ENCODE results near the gene MYL6. TPM values are rescaled to one million over a fixed set of nuclear protein-coding genes. Genes with fewer than 3 reads are reported as not detected.

MYL6 gene
- total and polyA plus RNA-seq, 8 donors = 1,132 to 4,672 (median 3,368) TPM

- peaks cover 18 to 42% (median 29%) of the 10 kb centered on the region in 4 donors for H3K4me1 ChIP-seq
- peaks cover 92 to 100% (median 100%) of the 10 kb centered on the region in 4 donors for H3K36me3 ChIP-seq
- DNase-seq = no peak
- WGBS, 5 donors = 56 to 74% (median 69%) methylated on average over 3 to 4 of the region's 4 CpGs
- peak overlapping the region in 1 of 5 donors; percentile 46 for H3K27ac ChIP-seq
- no peaks in the 10 kb centered on the region for H3K9me3 ChIP-seq
- intact Hi-C loops (cut with DNase I; ENCODE audit: low total_unique reads) = no loop called here
- H3K4me3 ChIP-seq = no peak overlapping the region
- TF ChIP-seq POLR2AphosphoS5 (IDR thresholded peaks at IDR 0.05) (no peak), CTCF (IDR thresholded peaks at IDR 0.05) (no peak), EP300 (IDR thresholded peaks at IDR 0.05) (no peak), POLR2A (IDR thresholded peaks at IDR 0.05) (no peak)
- H3K27me3 ChIP-seq = no peaks in the 10 kb centered on the region
These were observed 7.2 kb downstream of the MYL6 start for GRCh38 chr12:56165369-56165768.

GRCh38 chr12:56169229-56169759 lies 11.1 kb downstream of the MYL6 start:
- no peak overlapping the region for H3K4me3 ChIP-seq
- H3K4me1 ChIP-seq = peaks cover 0 to 4% (median 1%) of the 10 kb centered on the region in 4 donors
- peaks cover 90 to 100% (median 100%) of the 10 kb centered on the region in 4 donors for H3K36me3 ChIP-seq
- WGBS, 5 donors = 86 to 94% (median 88%) methylated on average over 11 of the region's 11 CpGs
- H3K9me3 ChIP-seq = no peaks in the 10 kb centered on the region
- intact Hi-C loops (cut with DNase I; ENCODE audit: low total_unique reads) = no loop called here
- DNase-seq = no peak
- TF ChIP-seq POLR2AphosphoS5 (IDR thresholded peaks at IDR 0.05) (no peak), POLR2A (IDR thresholded peaks at IDR 0.05) (no peak), EP300 (IDR thresholded peaks at IDR 0.05) (no peak), CTCF (IDR thresholded peaks at IDR 0.05) (no peak)
- H3K27me3 ChIP-seq = no peaks in the 10 kb centered on the region
- H3K27ac ChIP-seq = no peak overlapping the region

- no peak for DNase-seq
- Histone ChIP-seq H3K9me3 (no peaks in the 10 kb centered on the region), H3K27me3 (no peaks in the 10 kb centered on the region), H3K36me3 (peaks cover 82 to 100% (median 100%) of the 10 kb centered on the region in 4 donors), H3K4me1 (no peaks in the 10 kb centered on the region), H3K4me3 (no peak overlapping the region), H3K27ac (no peak overlapping the region)
- intact Hi-C loops (cut with DNase I; ENCODE audit: low total_unique reads) = no loop called here
- 83 to 96% (median 91%) methylated on average over 7 of the region's 7 CpGs for WGBS, 5 donors
- TF ChIP-seq CTCF (IDR thresholded peaks at IDR 0.05) = no peak
- TF ChIP-seq POLR2AphosphoS5 (IDR thresholded peaks at IDR 0.05) = no peak
- no peak for TF ChIP-seq POLR2A (IDR thresholded peaks at IDR 0.05)
- no peak for TF ChIP-seq EP300 (IDR thresholded peaks at IDR 0.05)
These were observed 14.7 kb downstream of the MYL6 start for GRCh38 chr12:56172839-56173238.

GRCh38 chr12:56178347-56178746 lies 20.2 kb downstream of the MYL6 start:
- no peak for DNase-seq
- Histone ChIP-seq H3K4me3 (no peak overlapping the region), H3K9me3 (no peaks in the 10 kb centered on the region), H3K27ac (no peak overlapping the region), H3K4me1 (no peaks in the 10 kb centered on the region), H3K27me3 (no peaks in the 10 kb centered on the region), H3K36me3 (peaks cover 73 to 100% (median 100%) of the 10 kb centered on the region in 4 donors)
- intact Hi-C loops (cut with DNase I; ENCODE audit: low total_unique reads) = no loop called here
- TF ChIP-seq POLR2A (IDR thresholded peaks at IDR 0.05) = no peak
- TF ChIP-seq CTCF (IDR thresholded peaks at IDR 0.05) = no peak
- TF ChIP-seq POLR2AphosphoS5 (IDR thresholded peaks at IDR 0.05) = no peak
- TF ChIP-seq EP300 (IDR thresholded peaks at IDR 0.05) = no peak
- 83 to 93% (median 89%) methylated on average over 3 of the region's 3 CpGs for WGBS, 5 donors

Data from stomach (tissue), 9 donors.